ENCODE results near the gene FHIP2A.
"Not testable (repeated sequence)": the region's sequence is repeated elsewhere in the genome, so short reads cannot be mapped to it uniquely, and the experiment has no call there.

DNA sequence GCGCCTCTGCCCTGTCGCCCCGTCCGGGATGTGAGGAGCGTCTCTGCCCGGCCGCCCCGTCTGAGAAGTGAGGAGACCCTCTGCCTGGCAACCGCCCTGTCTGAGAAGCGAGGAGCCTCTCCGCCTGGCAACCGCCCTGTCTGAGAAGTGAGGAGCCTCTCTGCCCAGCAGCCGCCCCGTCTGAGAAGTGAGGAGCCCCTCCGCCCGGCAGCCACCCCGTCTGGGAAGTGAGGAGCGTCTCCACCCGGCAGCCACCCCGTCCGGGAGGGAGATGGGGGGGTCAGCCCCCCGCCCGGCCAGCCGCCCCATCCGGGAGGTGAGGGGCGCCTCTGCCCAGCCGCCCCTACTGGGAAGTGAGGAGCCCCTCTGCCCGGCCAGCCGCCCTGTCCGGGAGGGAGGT is 34.4 kb upstream of the FHIP2A start:
- not testable (repeated sequence) for TF ChIP-seq CTCF (IDR thresholded peaks at IDR 0.05 in 8 of 11, conservative IDR thresholded peaks at IDR 0.05 in 3 of 11); POLR2A (IDR thresholded peaks at IDR 0.05)

Data from spleen (tissue), 7 donors.